K562 (cell line): ENCODE data around the gene FMC1. TPM values are rescaled to one million over a fixed set of nuclear protein-coding genes. Genes with fewer than 3 reads are reported as not detected.
A peak's percentile ranks its signal among the peaks of the same experiment; 100 is the strongest.

Source experiments
- CBFA2T2 ChIP-seq: fragments of 450-650 bp; conservative IDR thresholded peaks from 2 replicates; pipeline ENCODE4 v1.6.1; 2017; ENCODE audit warnings: mild to moderate bottlenecking
- CBX8 ChIP-seq: fragments of 200-600 bp; sonication (generic); IDR thresholded peaks from 2 replicates; pipeline ENCODE4 v1.6.1; 2012; ENCODE audit warnings: borderline replicate concordance, mixed run types, low read depth, mild to moderate bottlenecking, moderate library complexity, mixed read lengths, low read length, control low read depth, inconsistent platforms; ENCODE audit not compliant: poor library complexity, severe bottlenecking; ENCODE audit errors: extremely low read depth
- CEBPG ChIP-seq, 3 experiments: fragments of 200-800 bp in 1 of 3; sonication (Bioruptor generic) in 1 of 3; sonication (generic) in 1 of 3; formaldehyde crosslinking in 1 of 3; IDR thresholded peaks in 2 of 3; conservative IDR thresholded peaks in 1 of 3; 2 replicates each; pipeline versions ENCODE4 v1.6.1 to v1.8.0; 2016 to 2022; ENCODE audit warnings: missing compliant biosample characterization in 2 of 3, missing genetic modification characterization in 2 of 3, mild to moderate bottlenecking in 1 of 3, missing genetic modification reagents in 1 of 3
- CREBBP ChIP-seq: IDR thresholded peaks from one replicate; pipeline ENCODE4 v1.6.1; 2012; ENCODE audit warnings: low read depth, mild to moderate bottlenecking, control low read depth, inconsistent platforms, low read length
- FOXJ2 ChIP-seq: fragments of 200-800 bp; sonication (Bioruptor generic); IDR thresholded peaks from 2 replicates; pipeline ENCODE4 v1.6.1; 2016; ENCODE audit warnings: missing genetic modification characterization, missing compliant biosample characterization
- GATAD2B ChIP-seq: fragments of 450-650 bp; IDR thresholded peaks from 2 replicates; pipeline ENCODE4 v1.6.1; 2017; ENCODE audit warnings: mild to moderate bottlenecking, borderline replicate concordance
- HNRNPH1 ChIP-seq: fragments of 200-400 bp; formaldehyde crosslinking; optimal IDR thresholded peaks from 2 replicates; pipeline ENCODE3; 2017; ENCODE audit warnings: low read depth, mild to moderate bottlenecking, low read length, moderate library complexity
- HNRNPL ChIP-seq: fragments of 200-400 bp; formaldehyde crosslinking; IDR thresholded peaks from 2 replicates; pipeline ENCODE4 v1.6.1; 2017; ENCODE audit warnings: low read depth, mild to moderate bottlenecking, low read length
- KLF6 ChIP-seq: fragments of 250-450 bp; sonication (Bioruptor Pico); IDR thresholded peaks from 2 replicates; pipeline ENCODE4 v1.4.0; 2020; ENCODE audit warnings: mild to moderate bottlenecking, moderate library complexity, borderline replicate concordance
- MLLT1 ChIP-seq, 2 experiments: fragments of 450-650 bp; IDR thresholded peaks; 2 replicates each; pipeline ENCODE4 v1.6.1; 2016
- MTA1 ChIP-seq: fragments of 450-650 bp; IDR thresholded peaks from 2 replicates; pipeline ENCODE4 v1.6.1; 2017; ENCODE audit warnings: borderline replicate concordance
- POLR2H ChIP-seq: IDR thresholded peaks from 2 replicates; pipeline ENCODE4 v1.6.1; 2016; ENCODE audit warnings: missing genetic modification characterization, low read depth, mild to moderate bottlenecking, control low read depth, missing compliant biosample characterization, moderate library complexity
- SMC3 ChIP-seq: conservative IDR thresholded peaks from 2 replicates; pipeline ENCODE4 v1.6.1; 2011; ENCODE audit warnings: low read depth, low read length, improper control_type of control experiment; ENCODE audit not compliant: insufficient read depth
- SREBF2 ChIP-seq: sonication (generic); formaldehyde crosslinking; IDR thresholded peaks from 2 replicates; pipeline ENCODE4 v1.4.0; 2020; ENCODE audit warnings: mild to moderate bottlenecking, missing genetic modification reagents
- TBP ChIP-seq: optimal IDR thresholded peaks from 2 replicates; pipeline ENCODE3; 2011; ENCODE audit warnings: low read depth, low read length, improper control_type of control experiment
- TRIM28 ChIP-seq: fragments of 450-650 bp; IDR thresholded peaks from 2 replicates; pipeline ENCODE4 v1.6.1; 2017
- XRCC4 ChIP-seq: IDR thresholded peaks from one replicate; pipeline ENCODE4 v1.6.1; 2011; ENCODE audit not compliant: insufficient read depth, insufficient read length; ENCODE audit errors: extremely low read depth
- ZNF408 ChIP-seq: fragments of 250-450 bp; sonication (Bioruptor Pico); IDR thresholded peaks from 2 replicates; pipeline ENCODE4 v1.4.0; 2020; ENCODE audit warnings: low read depth, mild to moderate bottlenecking, moderate library complexity
- ZNF449 ChIP-seq: fragments of 250-450 bp; sonication (Bioruptor Pico); IDR thresholded peaks from 2 replicates; pipeline ENCODE4 v1.8.0; 2022; ENCODE audit warnings: moderate library complexity, mild to moderate bottlenecking, inconsistent platforms
- ZNF507 ChIP-seq: conservative IDR thresholded peaks from 2 replicates; pipeline ENCODE4 v1.6.1; 2017; ENCODE audit warnings: missing genetic modification characterization, missing compliant biosample characterization
- ZNF707 ChIP-seq: fragments of 250-450 bp; sonication (Bioruptor Pico); conservative IDR thresholded peaks from 2 replicates; pipeline ENCODE4 v1.8.0; 2022; ENCODE audit warnings: inconsistent platforms, mild to moderate bottlenecking, moderate library complexity
- polyA plus RNA-seq, 8 experiments: library from polyadenylated mRNA; depleted of rRNA in 4 of 8; stranded (reverse) in 5 of 8; unstranded in 3 of 8; fragments of >200 nt; fragmentation: Nextera tagmentation in 2 of 8; fragmentation: Illumina TruSeq in 1 of 8; extraction: Ambion mirVana in 2 of 8; extraction: Trizol in 1 of 8; gene quantifications; 2 replicates each; pipeline versions ENCODE4 v1.2.1 to v1.2.3, GENCODE V29; 2011 to 2014; ENCODE audit warnings: inconsistent platforms in 1 of 8, missing spikeins in 1 of 8
- total RNA-seq, 7 experiments: library from RNA; depleted of rRNA in 6 of 7; stranded (reverse); fragments of >200 nt in 6 of 7; fragmentation: Illumina TruSeq in 2 of 7; extraction: Trizol in 2 of 7; gene quantifications; 2 replicates each; pipeline versions ENCODE4 v1.2.1 to v1.2.3, GENCODE V29; 2011 to 2021; ENCODE audit warnings: low replicate concordance in 1 of 7
- TF ChIP-seq, protein P1 (sequence below): fragments of 450-650 bp; IDR thresholded peaks from 2 replicates; pipeline ENCODE4 v1.6.1; 2016; ENCODE audit warnings: antibody characterized with exemption
- TF ChIP-seq, protein P2 (sequence below): IDR thresholded peaks from 3 replicates; pipeline ENCODE4 v1.6.1; 2011; ENCODE audit warnings: borderline replicate concordance, mild to moderate bottlenecking; ENCODE audit not compliant: insufficient read length, insufficient read depth

The FMC1 gene
- total and polyA plus RNA-seq, 9 of the 15 experiments (the other 6 are each of a cell fraction or from before 2014, with no cell fraction given): 14.0 to 116 (median 29.0) TPM

DNA sequence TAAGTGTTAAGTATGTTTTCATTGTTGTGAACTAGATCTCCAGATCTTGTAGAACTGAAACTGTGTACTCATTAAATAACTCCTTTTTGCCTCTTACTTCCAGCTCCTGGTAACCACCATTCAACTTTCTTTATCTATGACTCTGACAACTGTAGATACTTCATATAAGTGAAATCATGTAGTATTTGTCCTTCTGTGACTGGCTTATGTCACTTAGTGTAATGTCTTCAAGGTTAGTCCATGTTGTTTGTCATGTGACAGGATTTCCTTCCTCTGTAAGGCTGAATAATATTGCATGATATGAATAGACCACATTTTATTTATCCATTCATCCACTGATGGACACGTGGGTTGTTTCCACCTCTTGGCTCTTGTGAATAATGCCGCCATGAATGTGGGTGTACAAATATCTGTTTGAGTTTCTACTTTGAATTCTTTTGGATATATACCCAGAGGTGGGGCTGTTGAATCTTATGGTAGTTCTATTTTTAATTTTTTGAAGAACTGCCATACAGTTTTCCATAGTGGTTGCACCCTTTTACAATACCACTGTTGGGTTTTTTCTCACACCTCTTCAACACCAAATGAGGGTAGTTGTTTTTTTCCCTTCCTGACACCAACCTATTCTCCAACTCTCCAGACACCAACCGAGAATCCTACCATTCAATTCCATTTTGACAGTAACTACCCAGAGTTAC is 10.7 kb upstream of the FMC1 start (continued):
- 0 out of 2 replicates have a peak, but pooled peaks have one; percentile 40 for TF ChIP-seq ZNF449
- no peak for TF ChIP-seq ZNF408
- no peak for TF ChIP-seq MLLT1 (IDR thresholded peaks at IDR 0.05)
- TF ChIP-seq, protein P1, sequence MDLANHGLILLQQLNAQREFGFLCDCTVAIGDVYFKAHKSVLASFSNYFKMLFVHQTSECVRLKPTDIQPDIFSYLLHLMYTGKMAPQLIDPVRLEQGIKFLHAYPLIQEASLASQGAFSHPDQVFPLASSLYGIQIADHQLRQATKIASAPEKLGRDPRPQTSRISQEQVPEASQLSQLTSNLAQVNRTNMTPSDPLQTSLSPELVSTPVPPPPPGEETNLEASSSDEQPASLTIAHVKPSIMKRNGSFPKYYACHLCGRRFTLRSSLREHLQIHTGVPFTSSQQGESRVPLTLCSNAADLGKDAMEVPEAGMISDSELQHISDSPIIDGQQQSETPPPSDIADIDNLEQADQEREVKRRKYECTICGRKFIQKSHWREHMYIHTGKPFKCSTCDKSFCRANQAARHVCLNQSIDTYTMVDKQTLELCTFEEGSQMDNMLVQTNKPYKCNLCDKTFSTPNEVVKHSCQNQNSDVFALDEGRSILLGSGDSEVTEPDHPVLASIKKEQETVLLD: no peak
- TF ChIP-seq SREBF2 (CRISPR knock-in tag): no peak
- no peak for TF ChIP-seq HNRNPH1
- no peak for TF ChIP-seq CBFA2T2
- no peak for TF ChIP-seq CBX8
- TF ChIP-seq, protein P2, sequence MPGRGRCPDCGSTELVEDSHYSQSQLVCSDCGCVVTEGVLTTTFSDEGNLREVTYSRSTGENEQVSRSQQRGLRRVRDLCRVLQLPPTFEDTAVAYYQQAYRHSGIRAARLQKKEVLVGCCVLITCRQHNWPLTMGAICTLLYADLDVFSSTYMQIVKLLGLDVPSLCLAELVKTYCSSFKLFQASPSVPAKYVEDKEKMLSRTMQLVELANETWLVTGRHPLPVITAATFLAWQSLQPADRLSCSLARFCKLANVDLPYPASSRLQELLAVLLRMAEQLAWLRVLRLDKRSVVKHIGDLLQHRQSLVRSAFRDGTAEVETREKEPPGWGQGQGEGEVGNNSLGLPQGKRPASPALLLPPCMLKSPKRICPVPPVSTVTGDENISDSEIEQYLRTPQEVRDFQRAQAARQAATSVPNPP: no peak
- no peak for TF ChIP-seq TBP
- TF ChIP-seq XRCC4: no peak
- TF ChIP-seq ZNF707 (CRISPR knock-in tag): no peak
- no peak for TF ChIP-seq TRIM28
- TF ChIP-seq MTA1: no peak
- no peak for TF ChIP-seq HNRNPL
- TF ChIP-seq CEBPG (CRISPR knock-in tag; IDR thresholded peaks at IDR 0.05): peak; percentile 34; the same call in 1 of the 2 replicates
- TF ChIP-seq CEBPG (tag; conservative IDR thresholded peaks at IDR 0.05 in 1 of 2, IDR thresholded peaks at IDR 0.05 in 1 of 2): peak in 1 of 2 experiments; percentile 90; a peak in 2 of 4 replicates
- 0 out of 2 replicates have a peak, but pooled peaks have one; percentile 30 for TF ChIP-seq FOXJ2 (tag)
- TF ChIP-seq GATAD2B: no peak
- TF ChIP-seq ZNF507 (tag): no peak
- TF ChIP-seq SMC3: no peak
- no peak for TF ChIP-seq CREBBP
- TF ChIP-seq POLR2H: peak; percentile 75
- TF ChIP-seq KLF6: no peak
